Esophagus squamous epithelium (tissue), 5 donors: ENCODE measurements around the gene RASGEF1C. TPM values are rescaled to one million over a fixed set of nuclear protein-coding genes. Genes with fewer than 3 reads are reported as not detected.

Experiments used
- DNase-seq: peaks from one replicate; lab custom pipeline; 2025; lab: John Stamatoyannopoulos, UW
- H3K27ac ChIP-seq, 4 donors: fragments of 200-600 bp; sonication (generic); one replicate each; pipeline ENCODE4 v1.5.1; 2016 to 2019; ENCODE audit warnings: mild to moderate bottlenecking in 1 of 4
- H3K27me3 ChIP-seq, 4 donors: fragments of 200-600 bp; sonication (generic); 1 replicate in 3 of 4; 2 replicates in 1 of 4; pipeline versions ENCODE4 v1.5.1 to v1.6.0; 2017 to 2021; ENCODE audit warnings: antibody characterized with exemption in 1 of 4
- H3K36me3 ChIP-seq, 3 donors: fragments of 200-600 bp; sonication (generic); one replicate each; pipeline ENCODE4 v1.5.1; 2016 to 2019
- H3K4me1 ChIP-seq, 3 donors: fragments of 200-600 bp; sonication (generic); one replicate each; pipeline ENCODE4 v1.5.1; 2017 to 2019
- H3K4me3 ChIP-seq, 4 donors: fragments of 200-600 bp; sonication (generic); 1 replicate in 3 of 4; 2 replicates in 1 of 4; pipeline ENCODE4 v1.5.1; 2016 to 2019; ENCODE audit warnings: mild to moderate bottlenecking in 2 of 4, moderate library complexity in 1 of 4
- H3K9me3 ChIP-seq, 3 donors: fragments of 200-600 bp; sonication (generic); one replicate each; pipeline ENCODE4 v1.5.1; 2016 to 2019
- CTCF ChIP-seq, 6 experiments: fragments of 450-650 bp in 4 of 6; fragments of 200-600 bp in 2 of 6; sonication (generic) in 2 of 6; IDR thresholded peaks; one replicate each; pipeline ENCODE4 v1.5.1; 2016 to 2019; ENCODE audit warnings: antibody characterized with exemption in 6 of 6, mild to moderate bottlenecking in 4 of 6, moderate library complexity in 4 of 6
- POLR2A ChIP-seq, 4 donors: fragments of 450-650 bp; IDR thresholded peaks; one replicate each; pipeline ENCODE4 v1.6.1; 2017; ENCODE audit warnings: antibody characterized with exemption in 4 of 4, mild to moderate bottlenecking in 4 of 4, moderate library complexity in 3 of 4
- WGBS, 2 donors: methylation state at CpG; one replicate each; pipeline ENCODE4 v1.1.5; 2018; 5-methylcytosine and 5-hydroxymethylcytosine counted together
- intact Hi-C: fragments of 100-400 bp; cut with DNase I; formaldehyde crosslinking; loops from one replicate; pipeline ENCODE4 v1.15.0; 2022
- total RNA-seq, 4 donors: library from RNA; depleted of rRNA; stranded (reverse); fragments of >200 nt; gene quantifications; one replicate each; pipeline ENCODE4 v1.1.0, GENCODE V29; 2016
- donor health status: DM: yes; HTN: yes; CAD: no.

RASGEF1C gene
- total RNA-seq, 4 donors from 2014 or later, result 0.19 to 0.26 TPM; not detected in 2

- no peak overlapping the region for H3K4me3 ChIP-seq
- intact Hi-C loops, result no loop called here
- no peak for DNase-seq
- 87 to 93% methylated on average over 5 to 7 of the region's 8 CpGs for WGBS, 2 donors
- H3K27me3 ChIP-seq, result no peaks in the 10 kb centered on the region
- TF ChIP-seq CTCF (IDR thresholded peaks at IDR 0.05), result no peak
- no peak for TF ChIP-seq POLR2A (IDR thresholded peaks at IDR 0.05)
- no peaks in the 10 kb centered on the region for H3K36me3 ChIP-seq
- no peaks in the 10 kb centered on the region for H3K9me3 ChIP-seq
- no peak overlapping the region for H3K27ac ChIP-seq
- peaks cover 5 to 18% (median 5%) of the 10 kb centered on the region in 3 donors for H3K4me1 ChIP-seq
Observed at GRCh38 chr5:180088561-180088960, 120.5 kb downstream of the RASGEF1C start.

- WGBS, 2 donors, result 84% methylated on average over 9 to 11 of the region's 11 CpGs
- DNase-seq, result no peak
- Histone ChIP-seq H3K27me3 (peaks cover 0 to 5% (median 0%) of the 10 kb centered on the region in 4 donors), H3K27ac (peak overlapping the region in 1 of 4 donors; percentile 6), H3K9me3 (no peaks in the 10 kb centered on the region), H3K4me1 (peaks cover 5 to 18% (median 5%) of the 10 kb centered on the region in 3 donors), H3K36me3 (no peaks in the 10 kb centered on the region), H3K4me3 (no peak overlapping the region)
- no peak for TF ChIP-seq CTCF (IDR thresholded peaks at IDR 0.05)
- no peak for TF ChIP-seq POLR2A (IDR thresholded peaks at IDR 0.05)
- intact Hi-C loops, result no loop called here
Observed at GRCh38 chr5:180086816-180087399, 122.1 kb downstream of the RASGEF1C start.

GRCh38 chr5:180085837-180086236 lies 123.2 kb downstream of the RASGEF1C start:
- intact Hi-C loops, result no loop called here
- no peak for DNase-seq
- peaks cover 0 to 11% (median 0%) of the 10 kb centered on the region in 4 donors for H3K27me3 ChIP-seq
- peaks cover 2 to 11% (median 5%) of the 10 kb centered on the region in 3 donors for H3K4me1 ChIP-seq
- TF ChIP-seq CTCF (IDR thresholded peaks at IDR 0.05) (no peak), POLR2A (IDR thresholded peaks at IDR 0.05) (no peak)
- no peak overlapping the region for H3K4me3 ChIP-seq
- H3K27ac ChIP-seq, result no peak overlapping the region
- 57 to 59% methylated on average over 7 of the region's 7 CpGs for WGBS, 2 donors
- no peaks in the 10 kb centered on the region for H3K9me3 ChIP-seq
- no peaks in the 10 kb centered on the region for H3K36me3 ChIP-seq

GRCh38 chr5:180084638-180085561 lies 124.1 kb downstream of the RASGEF1C start:
- no peak for DNase-seq
- intact Hi-C loops, result no loop called here

More at GRCh38 chr5:180084638-180085561, 124.1 kb downstream of the RASGEF1C start:
- H3K27me3 ChIP-seq, result peaks cover 0 to 20% (median 0%) of the 10 kb centered on the region in 4 donors
- peaks cover 0 to 1% (median under 1%) of the 10 kb centered on the region in 3 donors for H3K4me1 ChIP-seq
- no peaks in the 10 kb centered on the region for H3K9me3 ChIP-seq
- H3K36me3 ChIP-seq, result no peaks in the 10 kb centered on the region
- 44 to 50% methylated on average over 9 to 13 of the region's 13 CpGs for WGBS, 2 donors
- H3K27ac ChIP-seq, result peak overlapping the region in 2 of 4 donors; percentile 38 to 44
- no peak for TF ChIP-seq POLR2A (IDR thresholded peaks at IDR 0.05)
- TF ChIP-seq CTCF (IDR thresholded peaks at IDR 0.05), result no peak
- H3K4me3 ChIP-seq, result no peak overlapping the region
